IMR-90 (cell line): ENCODE results near the gene CFAP43. TPM values are rescaled to one million over a fixed set of nuclear protein-coding genes. Genes with fewer than 3 reads are reported as not detected.

Experiments used
- ATAC-seq: fragments of 200-7000 bp; cut with Tn5 transposase; 2 replicates; pipeline ENCODE4 v1.9.1; 2020; ENCODE audit warnings: low read depth, mild to moderate bottlenecking, moderate library complexity
- BruUV-seq: library from RNA; stranded (reverse); fragments of 400-500 nt; replicated peaks from 2 replicates; lab custom pipeline; 2021; lab: Mats Ljungman, UMichigan
- CTCF ChIA-PET: fragments of 300-600 bp; formaldehyde crosslinking; extraction: SDS; loops from one replicate; lab custom pipeline; 2021; ENCODE audit warnings: antibody characterized with exemption; lab: Yijun Ruan, JAX
- POLR2A ChIA-PET: fragments of 300-600 bp; sonication (Branson Sonifier 250); formaldehyde crosslinking; loops from one replicate; lab custom pipeline; 2022; ENCODE audit warnings: antibody characterized with exemption; ENCODE audit not compliant: unreplicated experiment; lab: Charles Lee
- DNase-seq: peaks from one replicate; pipeline ENCODE4 v3.0.0; 2013
- H2AFZ ChIP-seq: replicated peaks from 2 replicates; pipeline ENCODE3; 2013; ENCODE audit warnings: low read length, mild to moderate bottlenecking; ENCODE audit not compliant: poor library complexity
- H2AK5ac ChIP-seq: 2 replicates; pipeline ENCODE4 v1.6.1; 2013; ENCODE audit warnings: low read depth, low read length, inconsistent platforms
- H2AK9ac ChIP-seq: replicated peaks from 2 replicates; pipeline ENCODE3; 2013; ENCODE audit warnings: mild to moderate bottlenecking, low read depth, low read length, moderate library complexity; ENCODE audit not compliant: poor library complexity
- H2BK120ac ChIP-seq: 2 replicates; pipeline ENCODE4 v1.6.1; 2013; ENCODE audit warnings: low read depth, low read length, inconsistent platforms
- H2BK15ac ChIP-seq: 3 replicates; pipeline ENCODE4 v1.6.1; 2013; ENCODE audit warnings: low read depth, low read length, inconsistent platforms
- H2BK20ac ChIP-seq: 2 replicates; pipeline ENCODE4 v1.6.1; 2013; ENCODE audit warnings: low read depth, mild to moderate bottlenecking, inconsistent platforms, low read length, moderate library complexity
- H2BK5ac ChIP-seq: 2 replicates; pipeline ENCODE4 v1.6.1; 2013; ENCODE audit warnings: mild to moderate bottlenecking, low read depth, low read length, inconsistent platforms; ENCODE audit not compliant: poor library complexity, severe bottlenecking
- H3K14ac ChIP-seq: replicated peaks from 2 replicates; pipeline ENCODE4 v1.6.1; 2013; ENCODE audit warnings: low read depth, low read length, inconsistent platforms
- H3K18ac ChIP-seq: 2 replicates; pipeline ENCODE4 v1.6.1; 2013; ENCODE audit warnings: low read depth, low read length, control low read depth
- H3K23ac ChIP-seq: 2 replicates; pipeline ENCODE4 v1.6.1; 2013; ENCODE audit warnings: low read depth, low read length, inconsistent platforms
- H3K27ac ChIP-seq: 2 replicates; pipeline ENCODE4 v1.5.1; 2013; ENCODE audit warnings: mild to moderate bottlenecking, control low read depth, low read length; ENCODE audit not compliant: insufficient read depth
- H3K27me3 ChIP-seq: 2 replicates; pipeline ENCODE4 v1.6.1; 2013; ENCODE audit warnings: low read length; ENCODE audit not compliant: control insufficient read depth, insufficient read depth
- H3K36me3 ChIP-seq: 2 replicates; pipeline ENCODE4 v1.6.1; 2013; ENCODE audit warnings: low read length, mixed read lengths; ENCODE audit not compliant: control insufficient read depth, insufficient read depth
- H3K4ac ChIP-seq: 2 replicates; pipeline ENCODE4 v1.6.1; 2013; ENCODE audit warnings: low read depth, low read length, inconsistent platforms
- H3K4me1 ChIP-seq: 2 replicates; pipeline ENCODE4 v1.6.1; 2013; ENCODE audit warnings: low read length, mixed read lengths; ENCODE audit not compliant: control insufficient read depth, insufficient read depth
- H3K4me2 ChIP-seq: 2 replicates; pipeline ENCODE4 v1.6.1; 2013; ENCODE audit warnings: low read depth, mild to moderate bottlenecking, control low read depth, low read length, moderate library complexity
- H3K4me3 ChIP-seq: 2 replicates; pipeline ENCODE4 v1.5.1; 2013; ENCODE audit warnings: low read depth, mild to moderate bottlenecking, control low read depth, low read length, moderate library complexity; ENCODE audit not compliant: insufficient read depth
- H3K56ac ChIP-seq: 2 replicates; pipeline ENCODE4 v1.6.1; 2013; ENCODE audit warnings: low read length, inconsistent platforms; ENCODE audit not compliant: insufficient read depth; ENCODE audit errors: extremely low read depth
- H3K79me1 ChIP-seq, 2 experiments: 2 replicates each; pipeline ENCODE4 v1.6.1; 2013; ENCODE audit warnings: low read length in 2 of 2, inconsistent platforms in 1 of 2, low read depth in 1 of 2
- H3K9ac ChIP-seq: 2 replicates; pipeline ENCODE4 v1.6.1; 2013; ENCODE audit warnings: low read depth, low read length, control low read depth
- H3K9me1 ChIP-seq: 2 replicates; pipeline ENCODE4 v1.6.1; 2013; ENCODE audit warnings: low read length, inconsistent platforms; ENCODE audit not compliant: insufficient read depth
- H3K9me3 ChIP-seq: 2 replicates; pipeline ENCODE4 v1.6.1; 2013; ENCODE audit warnings: low read length; ENCODE audit not compliant: control insufficient read depth, insufficient read depth
- H4K20me1 ChIP-seq: 2 replicates; pipeline ENCODE4 v1.6.1; 2013; ENCODE audit warnings: low read length, inconsistent platforms; ENCODE audit not compliant: insufficient read depth
- H4K5ac ChIP-seq: 2 replicates; pipeline ENCODE4 v1.6.1; 2013; ENCODE audit warnings: mild to moderate bottlenecking, low read depth, low read length, control low read depth
- H4K8ac ChIP-seq, 2 experiments: 2 replicates each; pipeline ENCODE4 v1.6.1; 2013; ENCODE audit warnings: low read depth in 2 of 2, low read length in 2 of 2, control low read depth in 1 of 2, inconsistent platforms in 1 of 2
- H4K91ac ChIP-seq: 2 replicates; pipeline ENCODE4 v1.6.1; 2013; ENCODE audit warnings: low read depth, low read length, inconsistent platforms; ENCODE audit not compliant: insufficient read depth
- BHLHE40 ChIP-seq: fragments of 150-350 bp; IDR thresholded peaks from 2 replicates; pipeline ENCODE4 v1.6.1; 2016; ENCODE audit warnings: mild to moderate bottlenecking, low read depth, low read length
- CEBPB ChIP-seq: IDR thresholded peaks from 2 replicates; pipeline ENCODE4 v1.6.1; 2012; ENCODE audit warnings: low read depth, low read length, improper control_type of control experiment
- CHD1 ChIP-seq: IDR thresholded peaks from 2 replicates; pipeline ENCODE4 v1.6.1; 2012; ENCODE audit warnings: low read depth, low read length, improper control_type of control experiment
- CTCF ChIP-seq: conservative IDR thresholded peaks from 2 replicates; pipeline ENCODE4 v1.5.1; 2012; ENCODE audit warnings: mild to moderate bottlenecking, low read depth, low read length, improper control_type of control experiment
- ELK1 ChIP-seq: fragments of 150-350 bp; IDR thresholded peaks from 2 replicates; pipeline ENCODE4 v1.6.1; 2016; ENCODE audit warnings: low read depth, mild to moderate bottlenecking, low read length, moderate library complexity, borderline replicate concordance
- FOS ChIP-seq: fragments of 150-350 bp; IDR thresholded peaks from 2 replicates; pipeline ENCODE4 v1.6.1; 2016; ENCODE audit warnings: low read depth, low read length
- MAFK ChIP-seq: IDR thresholded peaks from 2 replicates; pipeline ENCODE4 v1.6.1; 2012; ENCODE audit warnings: low read depth, low read length, improper control_type of control experiment
- MAZ ChIP-seq: IDR thresholded peaks from 2 replicates; pipeline ENCODE4 v1.6.1; 2012; ENCODE audit warnings: low read depth, mild to moderate bottlenecking, low read length, improper control_type of control experiment, moderate library complexity, borderline replicate concordance
- MXI1 ChIP-seq: IDR thresholded peaks from 2 replicates; pipeline ENCODE4 v1.6.1; 2012; ENCODE audit warnings: low read depth, mild to moderate bottlenecking, low read length, moderate library complexity, borderline replicate concordance
- NFE2L2 ChIP-seq: fragments of 150-350 bp; IDR thresholded peaks from 2 replicates; pipeline ENCODE4 v1.6.1; 2016; ENCODE audit warnings: low read depth, mild to moderate bottlenecking, low read length
- POLR2A ChIP-seq: IDR thresholded peaks from 2 replicates; pipeline ENCODE4 v1.6.1; 2012; ENCODE audit warnings: mild to moderate bottlenecking, low read depth, low read length
- RAD21 ChIP-seq: IDR thresholded peaks from 2 replicates; pipeline ENCODE4 v1.6.1; 2012; ENCODE audit warnings: low read length, improper control_type of control experiment
- RCOR1 ChIP-seq: IDR thresholded peaks from 2 replicates; pipeline ENCODE4 v1.6.1; 2012; ENCODE audit warnings: mild to moderate bottlenecking, low read length, improper control_type of control experiment; ENCODE audit not compliant: insufficient replicate concordance
- RFX5 ChIP-seq: IDR thresholded peaks from 2 replicates; pipeline ENCODE4 v1.8.0; 2012; ENCODE audit warnings: low read depth, mild to moderate bottlenecking, low read length, moderate library complexity
- SMC3 ChIP-seq: fragments of 150-350 bp; IDR thresholded peaks from 2 replicates; pipeline ENCODE4 v1.6.1; 2016; ENCODE audit warnings: low read depth, mild to moderate bottlenecking, antibody characterized with exemption, low read length, moderate library complexity
- whole genome bisulfite sequencing, 2 experiments: methylation state at CpG; one replicate each; pipeline versions ENCODE4 v1.1.5 to v1.1.7; 2013; ENCODE audit warnings: missing lambda C conversion rate in 2 of 2; ENCODE audit not compliant: insufficient read length in 1 of 2; ENCODE audit errors: extremely low coverage in 2 of 2; 5-methylcytosine and 5-hydroxymethylcytosine counted together
- dilution Hi-C: fragments of 300-500 bp; cut with HindIII; formaldehyde crosslinking; loops from one replicate; pipeline ENCODE4 v1.14.3; 2018; ENCODE audit warnings: low sequenced_read_pairs; ENCODE audit not compliant: unreplicated experiment
- in situ Hi-C: fragments of 300-500 bp; cut with MboI; formaldehyde crosslinking; loops from 3 replicates; pipeline ENCODE4 v1.14.3; 2019; ENCODE audit warnings: low sequenced_read_pairs, inconsistent platforms, mixed read lengths
- intact Hi-C: fragments of 100-400 bp; cut with micrococcal nuclease; formaldehyde crosslinking; loops from 2 replicates; pipeline ENCODE4 v1.10.0; 2022
- polyA plus RNA-seq, 3 experiments: library from polyadenylated mRNA; depleted of rRNA; stranded (reverse); fragments of >200 nt; gene quantifications; 2 replicates each; pipeline ENCODE4 v1.2.3, GENCODE V29; 2012; ENCODE audit warnings: low replicate concordance in 1 of 3
- total RNA-seq: library from RNA; depleted of rRNA; stranded (reverse); fragments of >200 nt; gene quantifications from 2 replicates; pipeline ENCODE4 v1.2.3, GENCODE V29; 2012
- TF ChIP-seq, protein P1 (sequence below): fragments of 150-350 bp; IDR thresholded peaks from 2 replicates; pipeline ENCODE4 v1.6.1; 2017; ENCODE audit warnings: mild to moderate bottlenecking, antibody characterized with exemption, low read length, low read depth

CFAP43 gene
- total and polyA plus RNA-seq, 2 of the 4 experiments (the other 2 are of a cell fraction): under 0.01 to 0.05 TPM

DNA sequence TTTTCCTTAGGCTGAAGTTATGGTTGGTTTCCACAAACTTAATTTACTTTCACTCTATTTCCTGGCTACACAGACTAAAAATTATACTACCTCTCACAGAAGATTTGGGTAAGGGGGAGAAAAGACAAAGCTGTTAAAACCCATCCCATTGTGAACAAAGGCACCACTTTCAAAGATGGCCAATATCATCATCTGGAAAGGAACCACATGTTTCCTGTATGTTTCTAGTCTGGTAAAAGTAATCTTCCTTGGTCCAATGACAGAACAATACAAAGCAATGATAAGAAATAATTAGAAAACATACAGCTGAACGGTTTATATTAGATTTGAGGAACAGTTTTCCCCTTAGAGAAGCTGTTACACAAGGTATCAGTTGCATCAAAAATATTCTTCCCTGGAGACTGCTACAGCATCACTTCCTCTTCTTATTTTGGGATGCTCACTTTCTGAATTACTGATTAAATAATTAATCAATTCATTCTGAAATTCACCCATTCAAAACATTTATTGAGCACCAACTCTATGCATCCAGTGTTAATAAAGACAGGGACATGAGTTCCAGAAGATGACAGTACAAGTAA, 118.7 kb downstream of the CFAP43 start:
- Histone ChIP-seq H3K79me1 (no peaks in the 10 kb centered on the region), H3K18ac (no peak overlapping the region), H2BK20ac (no peak overlapping the region), H3K27me3 (no peaks in the 10 kb centered on the region), H4K91ac (no peak overlapping the region), H3K9me3 (no peaks in the 10 kb centered on the region), H3K36me3 (no peaks in the 10 kb centered on the region), H4K5ac (no peak overlapping the region), H2AFZ (no peak overlapping the region), H4K8ac (no peak overlapping the region), H3K9me1 (no peaks in the 10 kb centered on the region), H2AK5ac (no peak overlapping the region), H3K4me1 (peaks cover 2% of the 10 kb centered on the region; the same call in 1 of the 2 replicates), H3K9ac (no peak overlapping the region), H3K14ac (no peak overlapping the region), H3K4me2 (no peak overlapping the region), H2BK5ac (no peak overlapping the region), H2BK120ac (no peak overlapping the region), H3K56ac (no peak overlapping the region), H3K4ac (no peak overlapping the region), H3K4me3 (no peak overlapping the region), H2BK15ac (no peak overlapping the region), H3K23ac (no peak overlapping the region), H4K20me1 (no peaks in the 10 kb centered on the region), H2AK9ac (no peak overlapping the region), H3K27ac (no peak overlapping the region)
- in situ Hi-C loops (no loop called here), intact Hi-C loops (no loop called here), dilution Hi-C loops (no loop called here)
- ATAC-seq: no peak
- CTCF ChIA-PET: interaction anchor here (0.5 kb wide), 1 partner anchor 44 kb away, joined by 3 read pairs; no protein-coding TSS in a partner anchor
- TF ChIP-seq NFE2L2: no peak
- TF ChIP-seq CHD1: no peak
- no peak for TF ChIP-seq CEBPB
- TF ChIP-seq, protein P1, sequence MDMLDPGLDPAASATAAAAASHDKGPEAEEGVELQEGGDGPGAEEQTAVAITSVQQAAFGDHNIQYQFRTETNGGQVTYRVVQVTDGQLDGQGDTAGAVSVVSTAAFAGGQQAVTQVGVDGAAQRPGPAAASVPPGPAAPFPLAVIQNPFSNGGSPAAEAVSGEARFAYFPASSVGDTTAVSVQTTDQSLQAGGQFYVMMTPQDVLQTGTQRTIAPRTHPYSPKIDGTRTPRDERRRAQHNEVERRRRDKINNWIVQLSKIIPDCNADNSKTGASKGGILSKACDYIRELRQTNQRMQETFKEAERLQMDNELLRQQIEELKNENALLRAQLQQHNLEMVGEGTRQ: no peak
- TF ChIP-seq MAFK: no peak
- no peak for TF ChIP-seq MAZ
- no peak for TF ChIP-seq RCOR1
- no peak for TF ChIP-seq MXI1
- no peak for TF ChIP-seq POLR2A
- TF ChIP-seq RAD21: no peak
- no peak for TF ChIP-seq ELK1
- no peak for TF ChIP-seq CTCF
- no peak for TF ChIP-seq FOS
- TF ChIP-seq RFX5: no peak
- no peak for TF ChIP-seq BHLHE40
- TF ChIP-seq SMC3: no peak
- BruUV-seq: no TSS peak
- no CpG with 5 or more reads among the region's 1 CpG for WGBS, 2 experiments
- POLR2A ChIA-PET: no interaction called here
- DNase-seq: no peak
